NCI-H2196 (cell line): Measurements from ENCODE around the gene CNTNAP2.

Experiments
- DNase-seq: peaks from one replicate; lab custom pipeline; 2025; ENCODE audit not compliant: unreplicated experiment; lab: John Stamatoyannopoulos, UW

CNTNAP2 gene

GRCh38 chr7:146414373-146414772, 297.8 kb downstream of the CNTNAP2 start:
- DNase-seq = no peak

GRCh38 chr7:146414937-146415336, 298.3 kb downstream of the CNTNAP2 start:
- DNase-seq = no peak

GRCh38 chr7:146417176-146417575, 300.6 kb downstream of the CNTNAP2 start:
- no peak for DNase-seq

GRCh38 chr7:146423446-146423845, 306.8 kb downstream of the CNTNAP2 start:
- no peak for DNase-seq

- no peak for DNase-seq
Observed at GRCh38 chr7:146424084-146424483, 307.5 kb downstream of the CNTNAP2 start.

- no peak for DNase-seq
Observed at GRCh38 chr7:146433501-146433900, 316.9 kb downstream of the CNTNAP2 start.

- DNase-seq = no peak
Observed at GRCh38 chr7:146443102-146443501, 326.5 kb downstream of the CNTNAP2 start.

- no peak for DNase-seq
Observed at GRCh38 chr7:146449625-146450024, 333.0 kb downstream of the CNTNAP2 start.

- DNase-seq = no peak
Observed at GRCh38 chr7:146455091-146455655, 338.6 kb downstream of the CNTNAP2 start.

GRCh38 chr7:146479040-146479439, 362.4 kb downstream of the CNTNAP2 start:
- no peak for DNase-seq

- DNase-seq = no peak
Observed at GRCh38 chr7:146486519-146486918, 369.9 kb downstream of the CNTNAP2 start.

GRCh38 chr7:146492017-146492416, 375.4 kb downstream of the CNTNAP2 start:
- DNase-seq = no peak

GRCh38 chr7:146494952-146495596, 378.5 kb downstream of the CNTNAP2 start:
- no peak for DNase-seq

- no peak for DNase-seq
Observed at GRCh38 chr7:146496657-146497056, 380.1 kb downstream of the CNTNAP2 start.

GRCh38 chr7:146499970-146500369, 383.4 kb downstream of the CNTNAP2 start:
- no peak for DNase-seq

- no peak for DNase-seq
Observed at GRCh38 chr7:146503844-146504243, 387.2 kb downstream of the CNTNAP2 start.

- DNase-seq = no peak
Observed at GRCh38 chr7:146510088-146510680, 393.6 kb downstream of the CNTNAP2 start.

- no peak for DNase-seq
Observed at GRCh38 chr7:146514304-146514703, 397.7 kb downstream of the CNTNAP2 start.

- no peak for DNase-seq
Observed at GRCh38 chr7:146528581-146528980, 412.0 kb downstream of the CNTNAP2 start.

- DNase-seq = no peak
Observed at GRCh38 chr7:146539836-146540235, 423.2 kb downstream of the CNTNAP2 start.

GRCh38 chr7:146542101-146542500, 425.5 kb downstream of the CNTNAP2 start:
- DNase-seq = no peak

- no peak for DNase-seq
Observed at GRCh38 chr7:146544748-146545147, 428.1 kb downstream of the CNTNAP2 start.

GRCh38 chr7:146548816-146549215, 432.2 kb downstream of the CNTNAP2 start:
- DNase-seq = no peak
